Thoracic aorta (tissue), 2 donors: ENCODE results near the gene SAE1. TPM values are rescaled to one million over a fixed set of nuclear protein-coding genes. Genes with fewer than 3 reads are reported as not detected.
A peak's percentile ranks its signal among the peaks of the same experiment; 100 is the strongest.

ENCODE experiments used
- ATAC-seq: fragments of 150-250 bp; one replicate; pipeline ENCODE4 v1.8.0; 2017; ENCODE audit warnings: low read depth; ENCODE audit not compliant: insufficient number of reproducible peaks, low FRiP score
- DNase-seq: peaks from one replicate; pipeline ENCODE4 v3.0.0-alpha.2; 2020; ENCODE audit warnings: low spot score
- H3K27ac ChIP-seq, 2 donors: fragments of 200-600 bp; sonication (generic); 1 replicate in 1 of 2; 2 replicates in 1 of 2; pipeline ENCODE4 v1.5.1; 2016; ENCODE audit warnings: mild to moderate bottlenecking in 2 of 2, moderate library complexity in 2 of 2
- H3K27me3 ChIP-seq: fragments of 200-600 bp; sonication (generic); replicated peaks from 2 replicates; pipeline ENCODE4 v1.6.0; 2016; ENCODE audit warnings: mild to moderate bottlenecking; ENCODE audit not compliant: insufficient read depth
- H3K36me3 ChIP-seq: fragments of 200-600 bp; sonication (generic); one replicate; pipeline ENCODE4 v1.5.1; 2016
- H3K4me1 ChIP-seq, 2 donors: fragments of 200-600 bp; sonication (generic); 1 replicate in 1 of 2; 2 replicates in 1 of 2; pipeline versions ENCODE4 v1.5.1 to v1.6.0; 2016; ENCODE audit warnings: low read depth in 2 of 2, mild to moderate bottlenecking in 1 of 2; ENCODE audit not compliant: control insufficient read depth in 1 of 2
- H3K4me3 ChIP-seq: fragments of 200-600 bp; sonication (generic); 2 replicates; pipeline ENCODE4 v1.5.1; 2016; ENCODE audit warnings: mild to moderate bottlenecking
- H3K9me3 ChIP-seq: fragments of 200-600 bp; sonication (generic); 2 replicates; pipeline ENCODE4 v1.5.1; 2016
- total RNA-seq, 2 donors: library from RNA; depleted of rRNA; stranded (reverse); fragments of >200 nt; gene quantifications; one replicate each; pipeline versions ENCODE4 v1.1.0 to v1.2.3, GENCODE V29; 2016
- TF ChIP-seq, protein P1 (sequence below): fragments of 200-600 bp; sonication (generic); IDR thresholded peaks from one replicate; pipeline ENCODE4 v1.5.1; 2019; ENCODE audit warnings: antibody characterized with exemption

Gene SAE1
- total RNA-seq, 2 donors from 2014 or later = 39.3 to 50.8 TPM

GRCh38 chr19:47156861-47157430 lies 26.3 kb downstream of the SAE1 start:
- H3K27me3 ChIP-seq = no peaks in the 10 kb centered on the region
- ATAC-seq (no peak), DNase-seq (no peak)
- TF ChIP-seq, protein P1, sequence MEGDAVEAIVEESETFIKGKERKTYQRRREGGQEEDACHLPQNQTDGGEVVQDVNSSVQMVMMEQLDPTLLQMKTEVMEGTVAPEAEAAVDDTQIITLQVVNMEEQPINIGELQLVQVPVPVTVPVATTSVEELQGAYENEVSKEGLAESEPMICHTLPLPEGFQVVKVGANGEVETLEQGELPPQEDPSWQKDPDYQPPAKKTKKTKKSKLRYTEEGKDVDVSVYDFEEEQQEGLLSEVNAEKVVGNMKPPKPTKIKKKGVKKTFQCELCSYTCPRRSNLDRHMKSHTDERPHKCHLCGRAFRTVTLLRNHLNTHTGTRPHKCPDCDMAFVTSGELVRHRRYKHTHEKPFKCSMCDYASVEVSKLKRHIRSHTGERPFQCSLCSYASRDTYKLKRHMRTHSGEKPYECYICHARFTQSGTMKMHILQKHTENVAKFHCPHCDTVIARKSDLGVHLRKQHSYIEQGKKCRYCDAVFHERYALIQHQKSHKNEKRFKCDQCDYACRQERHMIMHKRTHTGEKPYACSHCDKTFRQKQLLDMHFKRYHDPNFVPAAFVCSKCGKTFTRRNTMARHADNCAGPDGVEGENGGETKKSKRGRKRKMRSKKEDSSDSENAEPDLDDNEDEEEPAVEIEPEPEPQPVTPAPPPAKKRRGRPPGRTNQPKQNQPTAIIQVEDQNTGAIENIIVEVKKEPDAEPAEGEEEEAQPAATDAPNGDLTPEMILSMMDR = no peak
- H3K4me3 ChIP-seq = no peak overlapping the region
- H3K27ac ChIP-seq = peak overlapping the region; percentile 65 to 84
- H3K9me3 ChIP-seq = no peaks in the 10 kb centered on the region
- H3K4me1 ChIP-seq = peaks cover 26 to 36% of the 10 kb centered on the region in 2 donors
- H3K36me3 ChIP-seq = peaks cover 11% of the 10 kb centered on the region

- TF ChIP-seq, protein P1 = no peak
- ATAC-seq (no peak), DNase-seq (peak; percentile 2)
- Histone ChIP-seq H3K4me3 (peak overlapping the region; percentile 28), H3K4me1 (peaks cover 26 to 36% of the 10 kb centered on the region in 2 donors), H3K27me3 (no peaks in the 10 kb centered on the region), H3K36me3 (peaks cover 10% of the 10 kb centered on the region), H3K27ac (peak overlapping the region; percentile 65 to 84), H3K9me3 (no peaks in the 10 kb centered on the region)
Observed at GRCh38 chr19:47157431-47158321, 27.0 kb downstream of the SAE1 start.

DNA sequence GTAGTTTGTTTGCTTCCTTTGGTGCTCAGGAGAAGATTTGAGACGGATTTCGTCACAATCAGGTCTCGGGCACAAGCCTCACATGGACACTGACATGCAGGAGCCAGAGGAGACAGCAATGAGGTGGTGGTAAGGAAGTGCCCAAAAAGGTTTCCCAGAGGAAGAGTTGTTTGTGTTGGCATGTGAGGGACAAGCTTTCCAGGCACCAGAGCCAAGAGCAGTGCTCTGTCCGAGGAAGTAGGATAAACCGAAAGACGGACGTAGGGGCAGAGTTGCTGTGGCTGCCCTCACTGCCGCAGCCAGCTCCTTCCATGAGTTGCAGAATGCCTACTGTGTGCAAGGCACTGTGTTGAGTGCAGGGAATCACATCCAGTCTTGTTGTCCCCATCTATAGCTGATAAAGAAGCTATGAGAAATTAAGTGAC lies 27.7 kb downstream of the SAE1 start:
- TF ChIP-seq, protein P1 = no peak
- DNase-seq = no peak
- Histone ChIP-seq H3K9me3 (no peaks in the 10 kb centered on the region), H3K4me1 (peaks cover 26 to 36% of the 10 kb centered on the region in 2 donors), H3K27me3 (no peaks in the 10 kb centered on the region), H3K4me3 (peak overlapping the region; percentile 28), H3K27ac (peak overlapping the region; percentile 65 to 84), H3K36me3 (peaks cover 10% of the 10 kb centered on the region)
- no peak for ATAC-seq

- Histone ChIP-seq H3K4me1 (peaks cover 26 to 36% of the 10 kb centered on the region in 2 donors), H3K36me3 (peaks cover 10% of the 10 kb centered on the region), H3K27ac (peak overlapping the region; percentile 65 to 84), H3K27me3 (no peaks in the 10 kb centered on the region), H3K4me3 (peak overlapping the region; percentile 28), H3K9me3 (no peaks in the 10 kb centered on the region)
- ATAC-seq (no peak), DNase-seq (no peak)
- TF ChIP-seq, protein P1 = no peak
Observed at GRCh38 chr19:47158879-47159503, 28.4 kb downstream of the SAE1 start.
